RWPE1 (cell line): Measurements from ENCODE around the gene MICALL2.

ENCODE experiments used
- CTCF ChIA-PET: fragments of 350-600 bp; sonication (Branson Sonifier 250); formaldehyde crosslinking; extraction: SDS; loops from one replicate; lab custom pipeline; 2021; lab: Yijun Ruan, JAX
- POLR2A ChIA-PET: fragments of 400-600 bp; formaldehyde crosslinking; extraction: SDS; loops from one replicate; lab custom pipeline; 2020; ENCODE audit warnings: antibody characterized with exemption; ENCODE audit not compliant: low non-redundant PET; lab: Yijun Ruan, JAX
- DNase-seq: peaks from one replicate; pipeline ENCODE4 v3.0.0; 2012; ENCODE audit warnings: low spot score
- H3K27ac ChIP-seq: fragments of 450-650 bp; 2 replicates; pipeline ENCODE4 v1.5.1; 2017
- CTCF ChIP-seq: fragments of 450-650 bp; conservative IDR thresholded peaks from 2 replicates; pipeline ENCODE4 v1.5.1; 2017; ENCODE audit warnings: low read depth, mild to moderate bottlenecking

The MICALL2 gene

GRCh38 chr7:1502845-1503244 is 43.6 kb upstream of the MICALL2 start:
- peak overlapping the region; percentile 76 for H3K27ac ChIP-seq
- DNase-seq = no peak
- TF ChIP-seq CTCF = no peak
- ChIA-PET CTCF (interaction anchor here (1.2 kb wide), 1 partner anchor 28 kb away, joined by 4 read pairs; no protein-coding TSS in a partner anchor), POLR2A (no interaction called here)

- DNase-seq = no peak
- POLR2A ChIA-PET = no interaction called here
- no peak for TF ChIP-seq CTCF
- CTCF ChIA-PET = interaction anchor here (0.7 kb wide), 1 partner anchor 18 kb away, joined by 4 read pairs; no protein-coding TSS in a partner anchor
- H3K27ac ChIP-seq = peak overlapping the region; percentile 7; the same call in 1 of the 2 replicates
Observed at GRCh38 chr7:1501487-1502270, 42.4 kb upstream of the MICALL2 start.

GRCh38 chr7:1500064-1500807 is 41.0 kb upstream of the MICALL2 start:
- CTCF ChIA-PET = interaction anchor here (0.7 kb wide), 1 partner anchor 68 kb away, joined by 6 read pairs; no protein-coding TSS in a partner anchor
- DNase-seq = no peak
- TF ChIP-seq CTCF = no peak
- no peak overlapping the region for H3K27ac ChIP-seq
- POLR2A ChIA-PET = no interaction called here

GRCh38 chr7:1499367-1500029 is 40.2 kb upstream of the MICALL2 start:
- CTCF ChIA-PET = no interaction called here
- no peak for TF ChIP-seq CTCF
- POLR2A ChIA-PET = no interaction called here
- H3K27ac ChIP-seq = no peak overlapping the region
- no peak for DNase-seq

GRCh38 chr7:1498370-1499305 is 39.4 kb upstream of the MICALL2 start:
- ChIA-PET POLR2A (no interaction called here), CTCF (interaction anchor here (0.6 to 0.7 kb wide), 2 partner anchors 24 to 57 kb away, joined by 3 to 4 read pairs; partner anchors contain the start of gene TMEM184A)
- no peak for TF ChIP-seq CTCF
- no peak overlapping the region for H3K27ac ChIP-seq
- no peak for DNase-seq
